ENCODE results near the gene RUFY2.
"Not testable (repeated sequence)": the region's sequence is repeated elsewhere in the genome, so short reads cannot be mapped to it uniquely, and the experiment has no call there.

GRCh38 chr10:68314930-68315329 is 92.1 kb downstream of the RUFY2 start:
- TF ChIP-seq CTCF (IDR thresholded peaks at IDR 0.05 in 8 of 11, conservative IDR thresholded peaks at IDR 0.05 in 3 of 11); POLR2A (IDR thresholded peaks at IDR 0.05): not testable (repeated sequence)

Data from spleen (tissue), 7 donors.